ENCODE results near the gene PRKG1.
"Not testable (repeated sequence)": the region's sequence is repeated elsewhere in the genome, so short reads cannot be mapped to it uniquely, and the experiment has no call there.

Gene PRKG1

DNA sequence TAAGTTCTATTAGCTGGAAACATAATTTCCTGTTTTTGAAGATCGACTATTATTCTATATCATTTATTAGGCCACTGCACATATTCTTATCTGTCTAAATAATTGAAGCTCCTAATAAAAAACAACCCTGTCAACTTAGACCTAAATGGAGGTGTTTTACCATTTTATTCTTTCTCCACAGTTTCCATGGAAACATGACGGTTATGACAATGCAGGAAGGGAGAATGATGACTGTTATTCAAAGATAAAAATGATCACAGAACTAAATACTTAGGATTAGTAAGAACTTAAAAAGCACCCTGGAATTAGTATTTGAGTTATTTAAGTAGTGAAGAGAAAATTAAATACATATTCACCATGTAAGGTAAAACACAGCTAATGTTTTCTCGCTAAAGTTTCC lies 1119.9 kb downstream of the PRKG1 start:
- H3K4me3 ChIP-seq (ENCODE audit: low read length) = no peak overlapping the region
- H3K36me3 ChIP-seq (ENCODE audit: insufficient read depth, low read length) = no peaks in the 10 kb centered on the region
- no peaks in the 10 kb centered on the region for H3K27me3 ChIP-seq (ENCODE audit: insufficient read depth, low read length)
- no peak overlapping the region for H2AFZ ChIP-seq (ENCODE audit: low read depth, low read length)
- no peaks in the 10 kb centered on the region for H3K9me3 ChIP-seq (ENCODE audit: low read length)
- no peaks in the 10 kb centered on the region for H3K4me1 ChIP-seq (ENCODE audit: insufficient read depth, low read length)

DNA sequence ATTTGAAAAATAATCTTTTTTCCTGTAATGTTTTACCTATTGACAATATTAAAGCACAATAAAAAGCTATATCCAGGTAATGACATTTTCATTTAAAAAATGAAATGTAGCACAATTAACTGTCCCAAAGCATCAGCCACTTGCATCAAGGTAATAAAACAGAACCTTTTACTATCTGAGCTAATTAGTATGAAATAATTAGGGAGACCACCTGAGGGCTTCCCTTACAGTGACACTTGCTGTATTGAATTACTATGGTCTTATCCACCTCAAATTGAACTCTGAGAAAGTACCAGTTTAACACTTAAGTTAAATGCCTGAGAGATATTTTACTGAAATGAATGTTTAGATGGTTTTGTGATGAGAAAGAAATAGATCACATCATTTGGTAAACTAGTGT lies 1120.4 kb downstream of the PRKG1 start:
- Histone ChIP-seq H3K36me3 (ENCODE audit: insufficient read depth, low read length) (no peaks in the 10 kb centered on the region), H3K4me1 (ENCODE audit: insufficient read depth, low read length) (no peaks in the 10 kb centered on the region), H2AFZ (ENCODE audit: low read depth, low read length) (no peak overlapping the region), H3K9me3 (ENCODE audit: low read length) (no peaks in the 10 kb centered on the region), H3K27me3 (ENCODE audit: insufficient read depth, low read length) (no peaks in the 10 kb centered on the region), H3K4me3 (ENCODE audit: low read length) (no peak overlapping the region)

DNA sequence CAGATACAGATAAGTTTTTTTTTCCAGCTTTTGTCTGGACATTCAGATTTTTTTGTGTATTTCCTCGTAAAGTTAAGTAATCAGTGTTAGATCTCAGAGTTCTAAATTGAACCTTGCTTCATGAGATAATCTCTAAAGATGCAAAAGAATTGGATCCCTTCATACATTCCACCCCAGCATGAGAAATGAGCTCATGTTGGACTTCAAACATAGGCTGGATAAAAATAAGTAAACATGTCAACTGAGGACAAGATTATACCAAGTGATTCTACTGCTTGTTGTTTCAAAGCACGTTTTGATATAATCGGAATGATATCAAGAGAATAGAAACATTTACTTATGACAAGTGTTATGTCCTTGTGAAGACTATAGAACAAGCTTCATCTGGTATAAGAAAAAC lies 1122.8 kb downstream of the PRKG1 start:
- no peaks in the 10 kb centered on the region for H3K4me1 ChIP-seq (ENCODE audit: insufficient read depth, low read length)
- H3K4me3 ChIP-seq (ENCODE audit: low read length) = no peak overlapping the region
- H3K27me3 ChIP-seq (ENCODE audit: insufficient read depth, low read length) = no peaks in the 10 kb centered on the region
- no peaks in the 10 kb centered on the region for H3K9me3 ChIP-seq (ENCODE audit: low read length)
- no peaks in the 10 kb centered on the region for H3K36me3 ChIP-seq (ENCODE audit: insufficient read depth, low read length)
- no peak overlapping the region for H2AFZ ChIP-seq (ENCODE audit: low read depth, low read length)

DNA sequence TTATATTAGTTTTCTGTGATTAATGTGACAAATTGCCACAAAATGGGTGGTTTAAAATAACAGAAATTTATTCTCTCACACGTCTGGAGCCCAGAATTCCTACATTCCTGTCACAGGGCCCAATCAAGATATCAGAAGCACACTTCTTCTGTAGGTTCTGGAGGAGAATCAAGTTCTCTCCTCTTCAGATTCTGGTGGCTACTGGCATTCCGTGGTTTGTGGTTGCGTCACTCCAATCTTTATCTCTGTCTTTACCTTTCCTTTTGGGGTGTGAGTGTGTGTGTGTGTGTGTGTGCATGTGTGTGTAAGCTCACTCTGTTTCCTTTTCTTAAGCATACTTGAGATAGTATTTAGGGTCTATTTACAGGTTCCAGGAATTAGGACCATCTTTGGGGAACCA lies 1124.3 kb downstream of the PRKG1 start:
- no peak overlapping the region for H2AFZ ChIP-seq (ENCODE audit: low read depth, low read length)
- H3K9me3 ChIP-seq (ENCODE audit: low read length) = no peaks in the 10 kb centered on the region
- H3K36me3 ChIP-seq (ENCODE audit: insufficient read depth, low read length) = no peaks in the 10 kb centered on the region
- H3K4me3 ChIP-seq (ENCODE audit: low read length) = no peak overlapping the region
- H3K4me1 ChIP-seq (ENCODE audit: insufficient read depth, low read length) = no peaks in the 10 kb centered on the region
- H3K27me3 ChIP-seq (ENCODE audit: insufficient read depth, low read length) = no peaks in the 10 kb centered on the region

DNA sequence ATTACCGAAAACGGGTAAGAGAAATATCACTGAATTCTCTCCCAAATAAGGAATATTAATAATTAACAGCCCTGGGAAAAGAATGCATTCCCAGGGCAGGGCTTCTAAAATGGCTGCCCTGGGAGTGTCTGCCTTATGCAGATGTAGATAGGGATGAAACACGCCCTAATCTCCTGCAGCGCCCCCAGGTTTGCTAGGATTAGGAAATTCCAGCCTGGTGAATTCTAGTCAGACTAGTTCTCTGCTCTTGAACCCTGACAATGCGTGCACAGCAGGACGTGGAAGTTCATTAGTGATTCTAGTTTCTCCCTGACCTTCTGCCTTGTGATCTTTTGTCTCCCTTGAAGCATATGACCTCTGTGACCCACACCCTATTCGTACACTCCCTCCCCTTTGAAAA lies 1130.6 kb downstream of the PRKG1 start:
- H3K36me3 ChIP-seq (ENCODE audit: insufficient read depth, low read length); H3K4me3 ChIP-seq (ENCODE audit: low read length); H3K4me1 ChIP-seq (ENCODE audit: insufficient read depth, low read length); H3K9me3 ChIP-seq (ENCODE audit: low read length); H3K27me3 ChIP-seq (ENCODE audit: insufficient read depth, low read length); H2AFZ ChIP-seq (ENCODE audit: low read depth, low read length): not testable (repeated sequence)

DNA sequence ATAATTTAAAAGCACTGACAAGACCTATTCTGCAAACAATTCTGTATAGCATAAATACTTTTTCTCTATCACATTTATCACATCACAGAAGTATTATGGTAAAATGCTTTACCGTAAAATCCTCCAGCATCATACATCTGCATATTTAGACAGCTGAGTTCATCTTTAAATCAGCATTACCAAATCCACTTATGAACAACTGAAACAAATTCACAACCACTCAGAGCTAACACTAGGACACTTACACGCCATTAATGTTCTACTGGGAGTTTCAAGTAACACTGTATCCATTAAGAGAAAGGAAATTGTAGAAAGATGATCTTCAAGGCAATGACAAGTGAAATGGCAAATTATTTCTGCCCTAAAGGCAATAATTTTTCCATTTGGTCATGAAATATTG lies 1134.1 kb downstream of the PRKG1 start:
- no peaks in the 10 kb centered on the region for H3K27me3 ChIP-seq (ENCODE audit: insufficient read depth, low read length)
- no peaks in the 10 kb centered on the region for H3K4me1 ChIP-seq (ENCODE audit: insufficient read depth, low read length)
- no peak overlapping the region for H2AFZ ChIP-seq (ENCODE audit: low read depth, low read length)
- no peaks in the 10 kb centered on the region for H3K36me3 ChIP-seq (ENCODE audit: insufficient read depth, low read length)
- H3K9me3 ChIP-seq (ENCODE audit: low read length) = no peaks in the 10 kb centered on the region
- H3K4me3 ChIP-seq (ENCODE audit: low read length) = no peak overlapping the region

DNA sequence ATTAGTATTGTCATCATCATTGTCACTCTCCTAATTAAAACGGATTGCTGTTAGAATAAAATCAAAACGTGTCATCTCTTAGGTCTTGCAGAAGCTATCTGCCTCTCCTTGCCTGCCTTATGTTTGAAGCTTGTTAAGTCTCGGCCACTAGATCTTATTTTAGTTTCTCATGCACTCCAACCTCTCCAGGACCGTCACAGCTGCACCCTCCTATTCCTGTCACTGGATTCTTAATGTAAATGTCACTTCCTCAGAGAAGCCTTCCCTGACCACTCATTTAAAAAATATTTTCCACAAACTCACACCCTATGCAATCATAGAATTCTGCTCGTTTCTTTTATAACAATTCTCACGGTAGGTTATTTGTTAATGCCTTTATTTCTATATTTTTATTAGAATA lies 1135.9 kb downstream of the PRKG1 start:
- no peaks in the 10 kb centered on the region for H3K4me1 ChIP-seq (ENCODE audit: insufficient read depth, low read length)
- H3K4me3 ChIP-seq (ENCODE audit: low read length) = no peak overlapping the region
- H3K36me3 ChIP-seq (ENCODE audit: insufficient read depth, low read length) = no peaks in the 10 kb centered on the region
- no peaks in the 10 kb centered on the region for H3K27me3 ChIP-seq (ENCODE audit: insufficient read depth, low read length)
- no peak overlapping the region for H2AFZ ChIP-seq (ENCODE audit: low read depth, low read length)
- H3K9me3 ChIP-seq (ENCODE audit: low read length) = no peaks in the 10 kb centered on the region

DNA sequence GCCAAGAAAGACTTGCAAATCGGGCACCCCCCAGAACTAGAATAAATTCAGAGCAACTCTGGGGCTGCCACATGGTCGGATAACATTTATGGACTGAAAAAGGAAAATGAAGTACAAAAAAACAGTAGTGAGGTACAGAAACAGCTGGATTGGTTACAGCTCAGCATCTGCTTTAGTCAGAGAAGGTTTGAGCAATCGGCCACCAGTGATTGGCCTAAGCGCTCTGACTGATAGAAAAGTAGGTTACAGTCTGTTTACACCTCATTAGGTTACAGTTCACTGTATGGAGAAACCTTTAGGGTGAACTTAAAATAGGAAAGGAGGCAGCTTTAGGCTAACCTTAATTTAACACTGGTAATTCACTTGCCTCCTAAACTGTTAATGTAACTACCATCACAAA lies 1137.8 kb downstream of the PRKG1 start:
- H3K4me3 ChIP-seq (ENCODE audit: low read length) = no peak overlapping the region
- H3K36me3 ChIP-seq (ENCODE audit: insufficient read depth, low read length) = no peaks in the 10 kb centered on the region
- no peaks in the 10 kb centered on the region for H3K9me3 ChIP-seq (ENCODE audit: low read length)
- H3K27me3 ChIP-seq (ENCODE audit: insufficient read depth, low read length) = no peaks in the 10 kb centered on the region
- H2AFZ ChIP-seq (ENCODE audit: low read depth, low read length) = no peak overlapping the region
- peaks cover 4% of the 10 kb centered on the region for H3K4me1 ChIP-seq (ENCODE audit: insufficient read depth, low read length)

DNA sequence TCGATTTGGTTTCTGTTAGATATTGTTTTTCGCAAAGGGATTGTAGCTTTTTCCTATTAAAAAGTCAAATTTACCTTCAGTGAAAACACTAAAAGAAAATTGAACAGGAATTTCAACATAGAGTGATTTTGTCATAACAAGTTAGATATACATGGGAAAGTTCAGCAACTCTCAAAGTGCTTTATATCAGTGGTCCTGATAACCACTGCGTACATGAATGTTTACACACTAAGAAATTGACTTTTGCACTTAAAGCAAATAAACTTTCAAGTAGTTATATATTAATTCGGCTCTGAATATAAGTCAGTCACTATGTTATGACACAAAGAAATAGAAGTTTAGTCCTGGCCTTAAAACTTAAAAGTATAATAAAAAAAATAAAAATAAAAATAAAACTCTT lies 1138.5 kb downstream of the PRKG1 start:
- Histone ChIP-seq H3K36me3 (ENCODE audit: insufficient read depth, low read length) (no peaks in the 10 kb centered on the region), H3K4me3 (ENCODE audit: low read length) (no peak overlapping the region), H3K4me1 (ENCODE audit: insufficient read depth, low read length) (peaks cover 4% of the 10 kb centered on the region)

DNA sequence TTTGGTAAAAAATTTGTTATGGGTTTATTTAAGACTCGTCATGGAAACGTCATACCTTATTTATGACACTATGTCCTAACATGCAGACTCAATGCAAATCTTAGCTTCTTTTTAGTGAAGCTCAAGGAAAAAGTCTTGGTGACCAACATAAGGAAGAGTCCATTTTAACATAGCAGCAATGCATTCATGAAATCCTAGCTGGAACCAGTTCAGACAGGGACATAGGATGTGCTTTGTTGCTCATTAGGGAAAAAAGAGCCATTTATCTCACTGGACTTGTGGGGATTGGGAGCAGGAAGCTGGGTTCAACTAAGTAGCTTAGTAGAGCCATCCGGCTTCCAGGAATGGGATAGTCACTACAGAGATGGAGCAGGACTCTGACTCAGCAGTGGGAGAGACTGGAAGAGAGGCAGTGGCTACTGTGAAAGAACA lies 1139.0 kb downstream of the PRKG1 start:
- no peaks in the 10 kb centered on the region for H3K9me3 ChIP-seq (ENCODE audit: low read length)

More for the DNA sequence above, 1138.5 kb downstream of the PRKG1 start:
- Histone ChIP-seq H2AFZ (ENCODE audit: low read depth, low read length) (no peak overlapping the region), H3K27me3 (ENCODE audit: insufficient read depth, low read length) (no peaks in the 10 kb centered on the region), H3K9me3 (ENCODE audit: low read length) (no peaks in the 10 kb centered on the region)

DNA sequence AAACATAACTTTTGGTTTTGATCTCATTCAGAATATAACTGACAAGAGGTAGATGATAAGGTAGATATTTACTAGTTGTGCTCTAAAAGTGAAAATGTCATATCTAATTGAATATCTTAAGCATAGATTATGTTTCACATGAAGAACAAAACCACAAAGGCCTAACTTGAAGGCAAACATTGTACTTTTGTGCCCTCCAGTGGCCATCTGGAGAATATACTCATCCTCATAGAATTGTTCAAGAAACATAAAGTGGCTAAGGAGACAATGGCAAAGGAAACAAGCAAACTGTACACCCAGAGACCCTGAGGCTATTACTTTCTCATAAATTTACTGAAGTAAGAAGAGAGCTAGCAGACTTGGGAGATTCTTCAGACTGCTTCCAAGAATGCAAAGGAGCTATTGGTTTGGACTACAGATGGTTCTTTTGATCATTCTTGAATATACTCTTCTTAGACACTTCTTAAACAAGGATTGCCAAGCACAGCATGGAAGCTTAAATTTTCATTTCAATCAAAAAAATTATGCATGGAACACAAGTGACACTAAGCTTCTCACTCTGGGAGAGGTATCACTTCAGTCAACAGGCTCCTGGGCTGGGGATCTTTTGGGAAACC lies 1141.6 kb downstream of the PRKG1 start:
- no peaks in the 10 kb centered on the region for H3K27me3 ChIP-seq (ENCODE audit: insufficient read depth, low read length)
- no peaks in the 10 kb centered on the region for H3K9me3 ChIP-seq (ENCODE audit: low read length)
- H3K36me3 ChIP-seq (ENCODE audit: insufficient read depth, low read length) = no peaks in the 10 kb centered on the region
- H2AFZ ChIP-seq (ENCODE audit: low read depth, low read length) = no peak overlapping the region
- H3K4me3 ChIP-seq (ENCODE audit: low read length) = no peak overlapping the region
- H3K4me1 ChIP-seq (ENCODE audit: insufficient read depth, low read length) = peaks cover 4% of the 10 kb centered on the region

More for the DNA sequence above, 1139.0 kb downstream of the PRKG1 start:
- H3K36me3 ChIP-seq (ENCODE audit: insufficient read depth, low read length) = no peaks in the 10 kb centered on the region
- no peaks in the 10 kb centered on the region for H3K27me3 ChIP-seq (ENCODE audit: insufficient read depth, low read length)
- no peak overlapping the region for H3K4me3 ChIP-seq (ENCODE audit: low read length)
- H2AFZ ChIP-seq (ENCODE audit: low read depth, low read length) = no peak overlapping the region
- H3K4me1 ChIP-seq (ENCODE audit: insufficient read depth, low read length) = peaks cover 4% of the 10 kb centered on the region

DNA sequence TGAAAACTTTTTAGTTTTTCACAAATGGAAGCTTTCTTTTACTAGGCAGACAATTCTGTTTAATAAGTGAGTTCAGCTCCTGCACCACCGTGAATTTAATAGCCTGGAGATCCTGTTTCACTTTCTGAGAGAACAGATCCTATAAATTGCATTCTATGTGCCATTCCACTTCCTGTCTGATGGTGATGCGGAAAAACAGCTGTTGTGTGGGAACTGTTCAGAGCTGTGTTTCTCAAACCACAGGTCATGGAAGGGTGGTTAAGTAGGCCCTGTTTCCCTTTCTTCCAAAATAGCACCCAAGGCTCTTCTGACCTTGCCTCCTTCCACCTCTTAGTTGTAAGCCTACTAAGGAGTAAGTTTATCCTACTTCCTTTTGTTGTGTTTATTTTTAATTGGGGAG lies 1142.6 kb downstream of the PRKG1 start:
- Histone ChIP-seq H3K4me1 (ENCODE audit: insufficient read depth, low read length) (peaks cover 4% of the 10 kb centered on the region), H3K4me3 (ENCODE audit: low read length) (no peak overlapping the region), H3K9me3 (ENCODE audit: low read length) (no peaks in the 10 kb centered on the region), H3K36me3 (ENCODE audit: insufficient read depth, low read length) (no peaks in the 10 kb centered on the region), H2AFZ (ENCODE audit: low read depth, low read length) (no peak overlapping the region), H3K27me3 (ENCODE audit: insufficient read depth, low read length) (no peaks in the 10 kb centered on the region)

DNA sequence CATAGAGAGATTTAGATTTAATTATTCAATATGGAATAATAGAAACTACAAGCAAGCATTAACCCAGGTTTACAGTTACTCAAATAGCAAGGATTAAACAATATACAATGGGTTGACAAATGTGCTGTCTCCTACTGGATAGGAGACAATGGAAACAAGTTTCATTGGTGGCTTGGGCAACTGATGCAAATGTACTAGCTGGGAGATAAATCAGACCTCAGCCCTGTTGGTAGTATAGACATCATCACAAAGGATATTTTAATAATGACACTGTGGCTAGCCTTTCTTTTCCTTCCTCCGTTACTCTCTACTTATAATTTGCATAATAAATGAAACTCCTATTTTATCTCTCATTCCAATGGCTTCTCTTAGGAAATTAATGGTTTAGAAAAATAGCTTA lies 1143.2 kb downstream of the PRKG1 start:
- Histone ChIP-seq H2AFZ (ENCODE audit: low read depth, low read length) (no peak overlapping the region), H3K36me3 (ENCODE audit: insufficient read depth, low read length) (no peaks in the 10 kb centered on the region), H3K9me3 (ENCODE audit: low read length) (no peaks in the 10 kb centered on the region), H3K4me3 (ENCODE audit: low read length) (no peak overlapping the region), H3K4me1 (ENCODE audit: insufficient read depth, low read length) (peaks cover 4% of the 10 kb centered on the region), H3K27me3 (ENCODE audit: insufficient read depth, low read length) (no peaks in the 10 kb centered on the region)

DNA sequence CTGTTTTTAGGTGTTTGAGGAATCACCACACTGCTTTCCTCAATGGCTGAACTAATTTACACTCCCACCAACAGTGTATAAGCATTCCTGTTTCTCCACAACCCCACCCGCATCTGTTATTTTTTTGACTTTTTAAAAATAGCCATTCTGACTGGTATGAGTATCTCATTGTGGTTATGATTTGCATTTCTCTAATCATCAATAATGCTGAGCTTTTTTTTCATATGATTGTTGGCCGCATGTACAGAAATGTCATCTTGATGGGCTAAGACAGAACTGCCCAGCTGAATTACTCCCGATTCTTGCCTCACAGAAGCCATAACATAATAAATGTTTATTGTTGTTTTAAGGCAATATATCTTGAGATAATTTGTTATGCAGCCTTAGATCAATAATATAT lies 1146.7 kb downstream of the PRKG1 start:
- peaks cover 2% of the 10 kb centered on the region for H3K4me1 ChIP-seq (ENCODE audit: insufficient read depth, low read length)
- H3K36me3 ChIP-seq (ENCODE audit: insufficient read depth, low read length) = no peaks in the 10 kb centered on the region
- no peaks in the 10 kb centered on the region for H3K27me3 ChIP-seq (ENCODE audit: insufficient read depth, low read length)
- H3K9me3 ChIP-seq (ENCODE audit: low read length) = no peaks in the 10 kb centered on the region
- no peak overlapping the region for H3K4me3 ChIP-seq (ENCODE audit: low read length)
- H2AFZ ChIP-seq (ENCODE audit: low read depth, low read length) = no peak overlapping the region
